Activated effector memory CD4-positive, alpha-beta T cell treated with Interleukin-2 at 50 U/mL for 16 hours (primary cell): ENCODE results near the gene EMC8.

Source experiments
- DNase-seq: peaks from one replicate; pipeline ENCODE4 v3.0.0-alpha.2; 2020

EMC8 gene

DNA sequence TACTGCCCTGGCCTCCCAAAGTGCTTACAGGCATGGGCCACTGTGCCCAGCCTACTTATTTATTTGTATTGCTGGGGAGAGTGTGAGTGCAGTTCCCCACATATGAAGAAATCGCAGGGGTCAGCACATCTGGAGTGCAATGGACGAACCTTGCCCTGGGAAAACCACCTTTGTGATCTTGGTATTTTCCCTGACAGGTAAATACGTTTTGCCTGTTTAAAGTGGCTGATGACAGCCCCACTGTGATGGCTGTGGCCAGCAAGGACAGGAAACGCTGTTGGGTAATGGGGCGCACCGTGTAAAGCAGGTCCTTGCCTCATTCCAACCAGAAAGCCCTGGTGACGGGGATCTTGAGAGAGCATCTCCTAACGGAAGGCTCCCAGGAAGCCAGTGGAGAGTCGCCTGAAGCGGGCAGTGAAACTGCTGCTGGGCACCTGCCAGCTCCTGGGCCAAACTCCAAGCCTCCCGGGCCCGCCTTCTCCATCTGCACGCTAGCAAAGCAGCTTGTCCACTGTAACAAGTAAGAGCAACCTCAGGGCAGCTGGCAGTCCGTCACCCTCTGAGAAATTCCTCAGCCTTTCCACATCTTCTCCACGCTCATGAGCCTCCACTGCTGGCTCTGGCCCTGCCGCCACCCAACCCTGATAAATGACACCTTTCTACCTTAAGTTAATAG lies 17.5 kb downstream of the EMC8 start:
- DNase-seq = no peak

DNA sequence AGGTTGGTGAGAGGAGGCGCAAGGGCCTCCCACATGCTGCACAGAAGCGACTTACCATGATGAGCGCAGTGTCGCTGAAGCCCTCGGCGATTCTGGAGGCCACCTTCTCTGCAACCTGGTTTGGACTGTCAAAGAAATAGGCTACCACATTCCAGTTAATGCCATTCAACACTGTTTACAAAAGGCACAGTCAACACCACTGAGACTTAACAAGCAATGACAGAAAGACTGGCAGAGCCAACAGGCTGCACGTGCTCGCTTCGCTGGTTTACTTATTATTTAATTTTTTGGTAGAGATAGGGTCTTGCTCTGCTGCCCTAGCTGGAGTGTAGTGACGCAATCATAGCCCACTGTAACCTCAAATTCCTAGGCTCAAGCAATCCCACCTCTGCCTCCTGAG lies 18.2 kb downstream of the EMC8 start:
- no peak for DNase-seq

DNA sequence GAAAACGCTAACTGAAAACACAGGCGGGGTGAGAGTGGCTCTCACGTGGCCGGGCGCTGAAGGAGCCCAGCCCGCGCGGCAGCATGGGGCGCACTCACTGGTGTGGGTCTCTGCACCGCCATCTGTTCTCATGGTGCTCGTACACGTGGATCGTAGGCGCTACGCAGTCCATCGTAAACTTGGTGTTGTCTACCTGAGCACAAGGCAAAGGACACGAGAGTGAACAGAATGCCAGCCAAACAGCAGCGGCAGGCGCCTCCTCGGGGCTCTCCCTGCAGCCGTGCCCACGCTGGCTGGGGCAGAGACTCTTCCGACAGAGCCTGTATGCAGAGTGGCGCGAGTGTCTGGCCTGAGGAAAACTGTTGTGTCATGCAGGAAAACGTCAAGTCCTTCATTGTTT lies 19.1 kb downstream of the EMC8 start:
- DNase-seq = no peak

DNA sequence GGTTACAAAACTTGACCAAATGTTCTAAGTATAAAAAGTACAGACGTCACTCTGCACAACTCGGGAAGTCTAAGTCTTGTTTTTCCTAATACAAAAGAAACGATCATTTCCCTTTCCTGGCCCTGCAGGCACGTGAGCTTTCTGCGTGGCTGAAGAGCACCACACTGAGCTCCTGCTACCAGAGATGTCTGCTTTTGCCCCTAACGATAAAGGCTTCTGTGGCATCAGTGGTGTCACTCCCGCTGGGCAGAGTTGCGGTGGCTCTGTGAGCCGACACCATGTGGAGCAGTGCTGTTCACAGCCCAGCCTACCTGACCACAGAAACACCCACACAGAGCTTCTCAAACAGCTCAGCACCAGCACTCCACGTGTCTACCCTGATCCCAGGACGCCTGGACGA lies 20.5 kb downstream of the EMC8 start:
- DNase-seq = no peak

DNA sequence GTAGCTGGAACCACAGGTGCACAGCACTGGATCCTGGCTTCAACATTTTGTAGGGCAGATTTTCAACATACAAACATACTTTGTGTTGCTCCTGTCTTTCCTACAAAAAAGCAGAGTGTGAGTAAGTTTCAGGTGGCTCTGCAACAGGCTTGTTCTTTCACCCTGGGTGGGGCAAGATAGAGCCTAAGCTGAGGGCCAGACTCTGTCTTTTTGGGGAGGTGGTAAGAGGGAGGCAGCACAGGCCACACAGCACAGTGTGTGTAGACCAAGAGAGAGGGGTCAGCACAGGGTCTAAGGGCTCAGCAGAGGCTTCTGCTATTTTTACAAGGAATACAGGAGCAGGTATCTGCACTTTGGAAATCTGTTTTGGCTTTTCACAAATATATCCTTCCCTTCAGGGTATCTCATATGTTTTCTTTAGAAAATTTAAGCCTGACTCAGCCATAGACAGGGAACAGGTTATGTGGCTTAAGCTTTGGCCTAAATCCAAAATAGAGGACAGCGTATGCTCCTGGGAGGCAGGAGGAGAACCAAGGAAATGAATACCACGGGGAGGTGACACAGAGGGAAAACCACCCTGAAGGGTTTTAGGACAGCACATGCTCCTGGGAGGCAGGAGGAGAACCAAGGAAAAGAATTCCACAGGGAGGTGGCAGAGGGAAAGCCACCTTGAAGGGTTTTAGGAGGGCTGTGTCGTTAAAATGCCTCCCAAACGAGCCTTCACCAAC lies 21.6 kb downstream of the EMC8 start:
- no peak for DNase-seq

DNA sequence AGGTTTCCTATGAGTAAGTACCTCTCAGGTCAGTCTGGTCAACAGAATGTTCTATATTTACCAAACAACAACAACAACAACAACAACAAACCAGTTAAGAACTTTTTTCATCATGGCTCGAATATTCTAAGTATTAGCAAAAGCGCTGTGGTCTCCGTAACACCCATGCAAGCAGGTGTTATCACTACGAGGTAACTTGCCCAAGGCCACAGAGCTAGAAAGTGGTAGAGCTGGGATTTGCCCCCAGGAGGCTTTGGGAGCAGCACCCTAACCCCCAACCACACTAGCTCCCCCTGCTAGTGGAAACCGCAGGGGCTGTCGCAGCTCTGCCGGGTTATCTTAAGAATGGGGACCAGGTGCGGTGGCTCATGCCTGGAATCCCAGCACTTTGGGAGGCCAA lies 24.5 kb downstream of the EMC8 start:
- no peak for DNase-seq

DNA sequence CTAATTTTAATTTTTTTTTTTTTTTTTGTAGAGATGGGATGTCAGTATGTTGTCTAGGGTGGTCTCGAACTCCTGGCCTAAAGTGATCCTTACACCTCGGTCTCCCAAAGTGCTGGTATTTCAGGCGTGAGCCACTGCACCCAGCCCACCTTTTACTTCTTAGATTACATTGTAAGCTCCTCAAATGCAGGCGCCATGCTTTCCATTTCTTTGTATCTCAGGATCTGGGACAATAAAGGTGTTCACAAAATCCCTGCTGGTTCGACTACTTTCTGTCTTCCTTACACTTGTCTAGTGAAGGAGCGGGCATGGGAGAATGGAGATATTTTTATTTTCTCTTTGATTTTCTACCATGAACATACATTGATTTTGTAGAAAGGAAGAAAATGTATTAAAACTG lies 25.2 kb downstream of the EMC8 start:
- no peak for DNase-seq

DNA sequence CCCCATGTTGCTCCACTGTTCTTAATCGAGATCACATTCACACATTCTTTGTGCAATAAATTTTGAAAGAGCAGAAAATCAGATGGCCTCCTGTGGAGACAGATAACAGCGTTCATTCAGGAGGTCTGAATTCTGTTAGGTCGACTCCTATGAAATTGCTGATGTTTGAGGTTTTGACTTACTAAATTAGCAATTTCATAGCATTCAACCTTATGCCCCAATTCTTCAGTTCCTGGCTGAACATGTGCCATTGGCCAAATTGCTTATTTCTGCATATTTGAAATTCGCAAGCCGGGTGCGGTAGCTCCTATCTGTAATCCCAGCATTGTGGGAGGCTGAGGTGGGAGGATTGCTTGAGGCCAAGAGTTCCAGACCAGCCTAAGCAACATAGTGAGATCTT lies 26.3 kb downstream of the EMC8 start:
- DNase-seq = no peak

DNA sequence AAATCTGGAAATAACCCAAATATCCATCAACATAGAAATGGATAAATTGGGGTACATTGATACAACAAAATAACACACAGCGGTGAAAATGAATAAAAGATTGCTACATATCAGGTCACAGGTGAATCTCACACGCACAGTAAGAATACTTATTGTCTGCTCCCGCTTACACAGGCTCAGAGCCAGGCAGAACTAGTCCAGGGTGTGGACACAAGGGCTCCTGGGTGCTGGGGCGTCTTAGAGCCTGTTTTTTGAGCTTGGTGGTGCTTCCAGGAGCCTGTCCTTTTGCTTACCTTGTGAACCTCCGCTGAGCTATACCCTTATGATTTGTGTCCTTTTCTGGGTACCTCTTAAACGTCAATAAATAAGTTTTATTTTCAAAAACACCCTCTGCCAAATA lies 28.6 kb downstream of the EMC8 start:
- no peak for DNase-seq

DNA sequence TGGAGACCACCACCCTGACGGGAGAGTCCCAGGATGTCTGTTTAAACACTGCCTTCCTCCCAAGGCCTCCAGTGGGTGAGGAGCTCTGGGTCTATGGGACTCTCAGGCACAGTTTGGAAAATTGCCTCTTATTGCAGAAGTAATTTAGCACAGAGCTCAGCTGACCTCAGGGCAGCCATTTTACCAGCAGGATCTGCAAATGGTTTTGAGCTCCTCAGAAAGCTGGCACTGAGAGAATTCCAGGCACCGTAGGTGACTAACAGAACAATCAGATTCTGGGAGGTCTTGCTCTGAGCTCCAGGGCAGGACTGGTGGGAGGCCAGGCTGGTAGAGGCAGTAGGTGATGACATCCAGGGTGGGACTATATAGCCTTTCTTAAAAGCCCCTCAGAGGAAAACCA lies 31.1 kb downstream of the EMC8 start:
- DNase-seq = no peak

DNA sequence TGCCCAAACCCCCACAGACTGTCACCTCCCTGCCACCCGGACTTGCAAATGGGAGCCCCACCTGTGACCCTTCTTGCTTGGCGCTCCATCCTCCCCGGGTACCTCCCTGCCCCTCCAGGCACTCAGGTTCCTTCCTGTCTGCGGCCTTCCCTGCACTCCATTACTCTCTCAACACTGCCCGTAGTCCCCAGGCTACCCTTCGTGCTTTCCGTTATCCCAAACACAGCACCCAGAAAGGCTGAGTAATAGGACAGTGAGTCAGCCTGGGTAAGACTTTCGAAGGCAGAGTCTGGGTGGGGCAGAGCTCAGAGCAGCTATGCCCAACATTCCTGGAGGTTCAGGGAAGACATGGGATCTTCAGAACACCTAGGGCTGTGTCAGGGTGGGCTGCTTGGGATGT lies 31.8 kb downstream of the EMC8 start:
- DNase-seq = no peak

DNA sequence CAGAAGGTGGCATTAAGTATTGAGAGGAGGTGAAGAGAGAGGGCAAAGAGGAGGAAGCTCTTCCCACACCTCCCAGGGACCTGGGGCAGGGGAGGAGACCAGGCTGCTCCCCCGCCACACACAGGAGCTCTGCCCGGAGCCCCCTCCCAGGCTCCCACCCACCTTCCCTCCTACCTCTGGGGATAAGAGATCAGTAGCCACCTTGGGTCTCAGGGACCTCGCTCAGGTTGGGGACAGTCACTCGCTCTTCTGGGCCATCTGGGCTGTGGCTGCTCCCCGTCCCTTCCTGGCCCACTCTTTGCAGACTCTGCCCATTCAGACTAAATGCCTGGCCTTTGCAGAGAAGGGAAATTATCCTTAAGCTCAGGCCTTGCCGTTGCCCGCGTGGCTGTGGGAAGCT lies 33.6 kb downstream of the EMC8 start:
- DNase-seq = no peak

DNA sequence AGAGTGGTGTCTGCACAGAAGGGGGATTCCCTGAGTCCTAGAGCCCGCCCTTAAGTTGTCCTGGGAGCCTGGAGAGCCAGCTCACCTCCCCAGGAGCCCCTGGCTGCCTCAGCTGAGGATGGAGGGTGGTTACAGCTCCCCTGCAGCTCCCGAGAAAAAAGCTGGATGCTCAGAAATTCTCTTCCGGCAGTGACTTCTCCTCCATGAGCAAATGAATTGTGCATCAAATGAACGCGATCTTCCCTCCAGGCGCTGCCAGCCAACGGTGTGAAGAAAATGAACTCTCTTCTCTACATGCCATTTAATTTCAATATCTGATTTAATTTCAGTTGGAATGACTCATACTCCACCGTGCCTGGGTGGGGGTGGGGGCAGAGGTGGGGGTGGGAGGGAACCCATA lies 34.1 kb downstream of the EMC8 start:
- no peak for DNase-seq

DNA sequence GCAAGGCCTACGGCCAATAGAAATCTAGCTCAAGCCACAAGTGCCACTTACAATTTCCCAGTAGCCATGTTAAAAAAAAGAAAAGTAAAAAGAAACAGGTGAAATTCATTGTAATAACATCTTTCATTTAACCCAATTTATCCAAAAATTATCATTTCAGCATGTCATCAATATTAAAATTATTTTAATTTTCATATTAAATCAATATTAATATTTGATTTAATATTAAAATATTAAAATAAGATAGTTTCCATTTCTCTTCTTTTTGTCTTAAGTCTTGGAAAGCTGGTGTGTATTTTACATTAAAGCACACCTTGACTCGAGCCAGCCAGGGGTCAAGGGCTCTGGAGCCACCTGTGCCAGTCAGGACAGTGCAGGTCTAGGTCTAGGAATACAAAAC lies 35.7 kb downstream of the EMC8 start:
- DNase-seq = no peak

DNA sequence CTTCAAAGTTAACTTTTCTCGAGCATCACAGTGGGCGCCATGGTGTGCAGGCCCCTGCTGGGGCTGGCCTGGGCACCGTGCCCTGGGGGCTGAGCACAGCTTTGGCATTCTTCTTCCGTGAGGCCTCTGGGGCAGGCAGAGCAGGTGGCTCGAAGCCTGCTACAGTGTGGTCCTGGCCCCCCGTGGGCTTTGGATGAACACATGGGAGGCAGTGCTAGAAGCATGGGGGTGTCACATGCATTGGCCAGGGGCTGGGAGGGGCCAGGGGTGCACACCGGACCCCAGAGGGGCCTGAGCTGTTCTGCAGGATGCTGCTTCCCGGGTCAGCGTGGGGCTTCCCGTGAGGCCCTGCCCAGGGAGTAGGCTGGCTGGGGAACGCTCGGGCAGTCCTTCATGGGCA lies 36.4 kb downstream of the EMC8 start:
- DNase-seq = no peak

DNA sequence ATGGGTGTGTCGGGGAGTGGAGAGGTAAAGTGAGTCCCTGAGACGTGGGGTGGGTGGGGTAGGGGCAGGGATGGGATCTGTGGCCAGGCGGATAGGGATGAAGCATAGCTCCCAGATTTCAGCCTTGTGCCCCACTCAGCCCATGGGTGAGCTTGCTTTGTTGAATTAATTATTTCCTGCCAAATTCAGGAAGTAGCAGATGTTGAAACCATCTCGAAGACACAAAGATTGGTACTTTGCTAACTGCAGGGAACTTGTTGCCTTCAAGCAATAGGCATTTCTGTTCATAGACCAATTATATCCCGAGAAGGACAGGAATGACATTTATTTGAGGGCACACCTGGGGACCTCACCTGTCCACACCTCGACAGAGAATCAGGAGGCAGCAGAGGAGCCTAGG lies 37.5 kb downstream of the EMC8 start:
- DNase-seq = no peak

DNA sequence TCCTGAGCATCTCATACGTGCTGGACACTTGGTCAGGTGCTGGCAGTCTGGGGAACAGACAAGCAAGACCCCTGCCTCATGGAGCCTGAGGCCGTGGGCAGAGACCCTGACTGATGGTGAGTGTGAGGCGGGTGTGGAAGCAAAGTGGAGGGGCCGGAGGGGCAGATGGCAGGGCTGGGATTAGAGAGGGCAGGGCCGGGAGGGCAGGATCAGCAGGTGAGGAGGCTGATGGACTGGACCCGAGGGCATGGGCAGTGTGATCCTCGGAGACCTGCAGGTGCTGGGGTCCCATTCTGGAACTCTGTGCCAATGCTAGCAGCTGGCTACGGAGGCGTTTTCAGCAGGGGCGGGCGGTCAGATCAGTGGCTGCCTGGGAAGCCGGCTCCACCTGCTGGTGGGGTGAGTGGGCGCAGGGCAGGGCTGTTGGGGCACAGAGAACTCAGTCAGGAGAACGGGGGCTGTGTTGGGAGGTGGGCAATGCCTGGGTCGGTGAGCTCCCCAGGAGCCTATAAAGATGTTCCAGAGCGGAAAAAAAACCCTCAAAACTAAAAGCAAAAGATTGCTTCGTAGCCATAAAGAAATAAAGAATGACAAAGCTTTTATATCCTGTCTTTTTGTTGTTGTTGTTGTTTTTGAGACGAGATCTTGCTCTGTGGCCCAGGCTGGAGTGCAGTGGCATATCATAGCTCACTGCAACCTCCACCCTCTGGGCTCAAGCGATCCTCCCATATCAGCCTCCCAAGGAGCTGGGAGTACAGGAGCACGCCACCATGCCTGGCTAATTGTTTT lies 39.5 kb downstream of the EMC8 start:
- DNase-seq = no peak

DNA sequence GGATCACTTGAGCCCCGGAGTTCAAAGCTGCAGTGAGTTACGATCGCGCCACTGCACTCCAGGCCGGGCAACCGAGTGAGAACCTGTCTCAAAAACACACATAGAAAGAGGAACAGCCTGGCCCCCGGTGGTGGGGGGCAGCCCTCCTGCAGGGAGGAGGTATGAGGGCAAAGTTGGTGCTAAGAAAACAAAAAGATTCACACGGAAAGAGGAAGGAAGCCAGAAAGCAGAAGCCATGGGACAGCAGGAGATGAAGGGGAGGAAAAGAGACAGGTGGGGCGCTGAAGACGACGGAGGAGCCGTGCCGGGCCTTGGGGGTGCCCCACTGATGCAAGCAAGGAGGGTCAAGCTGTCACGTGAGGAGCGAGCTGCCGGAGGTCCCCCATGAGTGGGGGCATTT lies 40.2 kb downstream of the EMC8 start:
- DNase-seq = no peak

DNA sequence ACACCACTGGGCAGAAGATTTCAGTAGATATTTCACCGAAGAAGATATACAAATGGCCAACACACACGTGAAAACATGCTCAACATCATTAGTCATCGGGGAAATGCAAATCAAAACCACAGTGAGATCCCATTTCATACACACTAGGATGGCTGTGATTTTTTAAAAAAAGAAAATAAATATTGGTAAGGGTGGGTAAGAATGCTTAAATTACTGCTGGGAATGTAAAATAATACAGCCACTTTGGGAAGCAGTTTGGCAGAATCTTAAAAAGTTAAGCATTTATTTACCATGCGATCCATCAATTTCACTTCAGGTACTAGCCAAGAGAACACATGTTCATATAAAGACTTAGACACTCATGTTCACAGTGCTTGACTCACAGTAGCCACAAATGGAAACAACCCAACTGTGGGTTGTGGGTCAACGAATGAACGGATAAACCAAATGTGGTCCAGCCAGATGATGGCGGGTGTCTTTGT lies 42.0 kb downstream of the EMC8 start:
- DNase-seq = no peak

DNA sequence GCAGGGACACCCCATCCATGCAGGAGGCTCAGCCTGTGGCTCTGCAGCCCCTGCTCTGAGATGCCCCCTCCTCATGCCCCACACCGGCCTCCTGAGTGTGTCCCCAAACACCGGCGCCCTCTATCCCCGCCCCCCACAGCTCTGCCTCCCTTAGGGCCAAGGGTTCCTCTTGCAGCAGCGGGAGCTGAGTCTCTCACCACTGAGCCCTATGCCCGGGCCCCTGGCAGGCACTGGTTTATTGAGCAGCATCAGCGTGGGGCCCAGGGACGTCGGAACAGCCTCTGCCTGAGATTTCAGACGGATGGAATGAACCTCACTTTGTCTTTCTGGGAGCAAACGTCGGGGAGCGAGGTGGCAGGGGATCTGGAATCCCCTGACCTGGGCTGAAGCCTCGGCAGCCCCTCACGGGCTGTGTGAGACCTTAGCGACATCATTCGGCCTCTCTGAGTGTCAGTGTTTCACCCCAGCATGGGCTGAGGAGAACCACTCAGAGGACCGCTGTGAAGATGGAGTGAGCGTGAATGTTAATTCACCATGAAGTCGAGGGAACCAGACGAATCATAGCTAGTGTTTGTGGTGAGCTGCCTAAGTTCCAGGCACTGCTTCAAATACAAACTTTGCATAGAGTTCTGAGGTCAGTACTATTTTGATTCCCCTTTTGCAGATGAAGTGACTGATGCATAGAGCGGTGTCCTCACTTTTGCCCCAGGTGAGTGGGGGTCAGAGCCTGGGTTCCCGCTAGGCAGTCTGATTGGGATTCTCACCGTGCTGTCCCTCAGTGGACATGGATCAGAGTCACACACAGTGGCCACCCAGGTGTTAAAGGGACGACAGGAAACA lies 43.2 kb downstream of the EMC8 start:
- no peak for DNase-seq

DNA sequence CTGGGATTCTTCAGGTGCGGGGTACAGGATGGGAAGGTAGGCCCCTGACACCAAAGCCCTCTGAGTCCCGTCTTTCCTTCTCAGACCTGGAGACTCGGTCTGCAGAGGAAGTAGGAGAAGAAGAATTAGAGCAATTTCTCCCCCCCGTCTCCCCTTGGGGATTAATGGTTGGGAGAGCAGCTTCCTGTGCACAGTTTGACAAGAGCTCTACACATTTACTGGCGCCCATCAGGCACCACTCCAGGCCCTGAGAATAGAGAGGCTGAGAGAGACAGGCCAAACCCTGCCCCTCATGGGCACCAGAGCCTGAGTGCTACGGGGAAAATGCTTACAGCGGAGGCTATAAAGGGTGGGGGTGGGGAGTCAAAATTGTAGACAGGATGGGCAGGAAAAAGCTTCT lies 44.9 kb downstream of the EMC8 start:
- DNase-seq = no peak

DNA sequence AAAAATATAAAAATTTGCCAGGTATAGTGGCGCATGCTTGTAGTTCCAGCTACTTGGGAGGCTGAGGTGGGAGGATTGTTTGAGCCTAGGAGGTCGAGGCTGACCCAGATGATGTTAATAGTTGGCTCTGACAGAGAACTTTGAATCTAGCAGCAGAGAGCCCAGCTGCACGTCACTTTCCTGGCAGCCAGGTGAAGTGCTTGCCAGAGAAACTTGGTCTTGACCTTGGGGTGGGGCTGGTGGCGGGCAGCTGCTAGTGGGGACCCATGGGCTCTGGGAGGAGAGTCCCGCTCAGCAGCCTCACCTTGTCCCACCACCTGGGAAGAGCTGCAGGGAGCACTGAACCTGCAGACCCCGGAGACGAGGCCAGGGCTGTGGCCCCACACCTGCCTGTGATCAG lies 45.4 kb downstream of the EMC8 start:
- DNase-seq = no peak

DNA sequence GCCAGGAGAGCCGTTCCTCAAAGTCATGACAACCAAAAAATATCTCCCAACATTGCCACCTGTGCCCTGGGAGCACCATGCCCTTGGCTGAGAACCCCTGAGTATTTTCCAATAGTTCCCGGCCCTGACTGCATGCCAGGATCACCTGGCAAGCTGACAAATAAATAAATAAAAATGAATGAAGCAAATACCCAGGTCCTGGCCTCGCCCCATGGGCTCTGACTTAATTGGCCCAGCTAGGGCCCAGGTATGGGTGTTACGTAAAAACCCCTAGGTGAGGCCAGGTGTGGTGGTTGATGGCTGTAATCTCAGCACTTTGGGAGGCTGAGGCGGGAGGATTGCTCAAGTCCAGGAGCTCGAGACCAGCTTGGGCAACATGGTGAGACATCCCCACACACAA lies 45.8 kb downstream of the EMC8 start:
- no peak for DNase-seq
